Stimulated activated CD8-positive, alpha-beta memory T cell treated with anti-CD3 and anti-CD28 coated beads, Interleukin-4, amount 100 ng/mL, for 1 hour (primary cell): ENCODE data around the gene ADAMTS8.

Experiments used
- DNase-seq, 2 donors: peaks; one replicate each; pipeline ENCODE4 v3.0.0-alpha.2; 2020; ENCODE audit warnings: low read depth in 2 of 2, low spot score in 1 of 2

The ADAMTS8 gene

DNA sequence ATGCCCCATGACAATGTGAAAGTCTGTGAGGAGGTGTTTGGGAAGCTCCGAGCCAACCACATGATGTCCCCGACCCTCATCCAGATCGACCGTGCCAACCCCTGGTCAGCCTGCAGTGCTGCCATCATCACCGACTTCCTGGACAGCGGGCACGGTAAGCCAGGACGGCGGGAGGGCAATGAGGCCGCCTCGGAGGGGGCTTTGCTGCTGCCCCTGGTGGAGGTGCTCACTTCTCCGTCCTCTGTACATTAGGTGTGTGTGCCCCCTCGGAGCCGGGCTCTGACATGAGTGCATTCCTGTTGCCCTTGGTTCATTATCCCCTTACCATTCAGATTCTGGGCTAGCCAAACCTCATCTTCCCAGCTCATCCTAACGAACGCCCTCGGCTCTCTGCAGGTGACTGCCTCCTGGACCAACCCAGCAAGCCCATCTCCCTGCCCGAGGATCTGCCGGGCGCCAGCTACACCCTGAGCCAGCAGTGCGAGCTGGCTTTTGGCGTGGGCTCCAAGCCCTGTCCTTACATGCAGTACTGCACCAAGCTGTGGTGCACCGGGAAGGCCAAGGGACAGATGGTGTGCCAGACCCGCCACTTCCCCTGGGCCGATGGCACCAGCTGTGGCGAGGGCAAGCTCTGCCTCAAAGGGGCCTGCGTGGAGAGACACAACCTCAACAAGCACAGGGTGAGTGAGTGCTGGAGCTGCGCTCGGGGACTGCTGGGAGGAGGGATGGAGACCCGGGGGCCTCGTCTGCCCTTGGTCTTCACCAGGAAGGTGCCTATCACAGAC lies 33.9 kb upstream of the ADAMTS8 start:
- DNase-seq, result no peak

DNA sequence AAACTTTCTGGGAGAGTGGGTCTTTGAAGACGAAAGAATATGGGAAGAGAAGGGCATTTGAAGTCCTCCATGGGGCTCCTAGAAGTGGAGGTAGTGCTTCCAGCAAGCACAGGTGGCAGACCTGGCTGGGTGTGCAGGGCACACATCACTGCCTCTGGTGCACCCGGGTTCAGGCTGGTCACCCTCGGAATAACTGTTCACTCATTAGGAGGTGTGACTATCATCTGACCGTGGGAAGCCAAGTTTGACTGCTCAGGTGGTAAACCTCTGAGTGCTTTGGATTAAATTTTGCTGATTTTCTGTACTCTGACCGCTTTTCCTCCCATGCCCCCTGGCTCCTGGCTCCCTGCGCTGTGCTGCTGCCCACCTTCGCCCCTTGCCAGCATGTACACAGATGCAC lies 31.1 kb upstream of the ADAMTS8 start:
- DNase-seq, result no peak

DNA sequence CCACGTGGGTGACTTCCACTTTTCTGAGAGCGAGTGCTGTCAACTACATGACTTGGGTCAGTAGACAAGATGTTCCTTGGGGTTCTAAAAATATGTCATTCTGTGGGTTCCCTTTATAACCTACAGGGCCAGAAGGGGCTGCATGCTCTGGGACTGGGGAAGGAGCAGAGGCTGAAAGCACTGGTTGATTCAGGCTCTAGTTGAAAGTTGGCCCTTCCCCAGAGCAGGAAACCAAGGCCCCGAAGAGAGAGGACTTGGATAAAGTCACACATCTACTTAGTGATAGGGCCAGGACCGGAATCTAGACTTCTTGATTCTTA lies 30.0 kb upstream of the ADAMTS8 start:
- DNase-seq, result no peak

DNA sequence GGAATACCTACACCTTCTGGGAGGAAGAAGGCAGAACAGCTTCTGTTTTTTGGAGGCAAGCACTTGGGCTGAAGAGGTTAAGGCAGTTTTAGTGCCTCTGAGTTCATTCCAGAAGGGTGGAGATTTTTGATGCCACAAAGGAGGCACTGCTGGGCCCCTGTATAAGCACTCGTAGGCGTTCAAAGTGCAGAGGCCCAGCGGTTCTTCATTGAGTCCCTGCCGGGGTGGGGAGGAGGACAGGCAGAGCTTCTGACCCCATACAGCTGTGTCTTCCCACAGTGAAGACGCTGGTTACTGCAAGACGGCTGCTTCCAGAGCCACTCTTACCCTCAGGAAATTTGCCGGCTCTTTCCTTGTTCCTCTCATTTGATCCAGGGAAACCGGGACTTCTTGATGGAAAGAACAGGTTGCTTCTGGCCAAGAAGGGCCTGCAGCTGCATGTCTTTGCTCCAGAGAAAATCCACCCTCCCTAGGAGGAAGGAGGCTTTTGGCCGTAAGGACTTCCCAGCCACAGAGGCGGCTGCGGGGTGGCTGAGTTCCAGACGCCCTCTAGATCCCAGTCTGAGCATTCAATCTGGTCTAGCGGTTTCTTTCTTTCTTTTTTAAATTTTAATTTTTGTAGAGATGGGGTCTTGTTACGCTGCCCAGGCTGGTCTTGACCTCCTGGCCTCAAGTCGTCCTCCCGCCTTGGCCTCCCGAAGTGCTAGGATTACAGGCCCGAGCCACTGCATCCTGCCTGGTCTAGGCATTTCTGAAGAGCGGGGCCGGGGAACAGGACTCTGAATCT lies 29.4 kb upstream of the ADAMTS8 start:
- no peak for DNase-seq

DNA sequence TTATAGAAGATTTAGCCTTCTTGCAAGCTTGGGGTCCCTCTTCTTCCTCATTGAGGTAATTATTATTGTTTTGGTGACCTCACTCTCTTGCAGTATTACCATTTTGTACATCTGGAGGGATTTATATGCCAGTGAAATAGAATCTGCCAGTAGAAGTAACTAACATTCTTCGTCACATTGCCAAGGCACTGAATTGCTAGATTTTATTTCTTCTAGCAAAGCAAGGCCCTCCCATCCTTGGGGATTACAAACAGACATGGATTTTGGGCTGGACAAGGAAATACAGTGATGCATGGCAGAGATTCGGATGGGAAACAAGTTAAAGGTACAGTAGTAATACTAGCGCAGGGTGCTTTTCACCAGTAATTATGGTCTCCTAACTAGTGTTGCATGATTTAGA lies 27.9 kb upstream of the ADAMTS8 start:
- DNase-seq, result no peak

DNA sequence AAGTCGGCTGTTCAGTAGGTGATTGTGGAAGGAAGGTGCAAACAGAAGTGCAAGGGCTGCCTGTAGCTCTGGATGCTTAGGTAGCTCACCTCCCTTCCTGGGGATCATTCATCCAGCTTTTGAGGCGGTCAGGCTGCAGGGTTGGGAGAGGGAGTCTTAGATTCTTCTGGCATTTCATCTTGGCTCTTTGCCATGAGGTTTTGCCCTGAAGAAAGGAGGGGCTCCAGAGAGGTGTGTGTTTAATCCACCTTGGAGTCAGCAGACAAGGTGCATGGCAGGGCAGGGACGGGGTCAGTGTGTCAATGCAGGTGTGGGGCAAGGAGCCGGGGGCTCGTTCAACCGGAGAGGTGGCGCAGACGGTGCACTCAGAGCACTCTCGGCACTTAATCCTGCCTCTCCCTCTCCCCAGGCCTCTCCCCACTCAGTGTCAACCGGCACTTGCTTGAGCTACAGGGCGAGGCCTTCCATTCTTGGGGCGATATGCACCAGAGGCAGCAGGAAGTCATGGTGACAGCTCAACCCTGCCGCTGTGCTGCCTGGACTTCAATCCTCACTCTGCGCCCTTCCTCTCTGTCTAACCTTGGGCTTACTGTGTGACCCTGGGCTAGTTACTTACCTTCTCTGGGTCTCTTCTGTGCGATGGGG lies 27.2 kb upstream of the ADAMTS8 start:
- no peak for DNase-seq

DNA sequence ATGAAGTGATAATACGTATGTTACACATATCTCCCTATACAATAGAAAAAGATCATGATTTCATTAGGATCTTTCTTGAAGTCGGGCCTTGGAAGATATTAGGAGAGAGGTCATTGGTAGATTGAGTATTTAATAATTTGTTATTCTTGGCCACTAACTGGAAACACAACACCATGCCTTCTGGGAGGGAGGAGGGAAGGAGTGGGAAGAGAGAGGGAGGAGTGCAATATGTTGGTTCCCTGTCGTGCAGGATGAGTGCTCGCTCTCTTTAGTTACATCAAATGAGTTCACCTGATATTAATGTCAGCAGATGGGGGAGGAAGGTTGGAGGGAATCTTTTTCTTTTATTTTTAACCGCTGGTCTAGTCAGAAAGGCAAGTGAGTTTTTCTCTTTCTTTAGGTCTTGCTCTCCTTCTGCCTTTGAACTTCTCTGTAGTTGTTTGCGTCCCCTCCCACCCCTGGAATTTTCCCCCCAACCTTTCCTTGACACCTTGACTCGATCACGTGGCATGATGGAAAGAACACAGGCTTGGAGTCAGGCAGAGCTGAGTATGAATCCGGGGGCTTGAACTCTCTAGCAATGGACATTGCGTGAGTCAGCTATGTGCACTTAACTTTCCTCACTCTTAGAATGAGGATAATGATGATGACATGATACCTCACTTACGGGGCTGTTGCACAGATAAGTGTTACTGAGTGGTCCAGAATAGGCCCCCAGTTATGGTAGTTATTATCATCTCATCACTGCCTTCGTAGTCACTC lies 26.3 kb upstream of the ADAMTS8 start:
- no peak for DNase-seq

DNA sequence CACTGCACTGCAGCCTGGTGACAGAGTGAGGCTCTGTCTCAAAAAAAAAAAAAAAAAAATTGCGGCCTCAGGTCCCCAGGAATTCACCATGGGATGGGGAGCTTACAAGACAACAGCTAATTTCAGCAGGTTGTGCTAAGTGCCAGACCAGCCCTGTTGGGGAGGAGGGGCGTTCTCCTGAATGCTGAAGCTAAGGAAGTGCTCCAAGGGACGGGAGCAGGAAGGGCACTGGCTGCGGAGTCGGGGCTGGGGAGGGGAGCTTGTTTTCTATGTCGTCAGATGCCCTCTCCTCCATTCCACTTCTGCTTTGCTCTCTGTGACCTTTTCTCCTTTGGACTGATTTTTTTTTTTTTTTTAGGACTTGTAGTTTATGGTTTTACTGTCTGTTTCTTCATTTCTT lies 24.5 kb upstream of the ADAMTS8 start:
- DNase-seq, result no peak

DNA sequence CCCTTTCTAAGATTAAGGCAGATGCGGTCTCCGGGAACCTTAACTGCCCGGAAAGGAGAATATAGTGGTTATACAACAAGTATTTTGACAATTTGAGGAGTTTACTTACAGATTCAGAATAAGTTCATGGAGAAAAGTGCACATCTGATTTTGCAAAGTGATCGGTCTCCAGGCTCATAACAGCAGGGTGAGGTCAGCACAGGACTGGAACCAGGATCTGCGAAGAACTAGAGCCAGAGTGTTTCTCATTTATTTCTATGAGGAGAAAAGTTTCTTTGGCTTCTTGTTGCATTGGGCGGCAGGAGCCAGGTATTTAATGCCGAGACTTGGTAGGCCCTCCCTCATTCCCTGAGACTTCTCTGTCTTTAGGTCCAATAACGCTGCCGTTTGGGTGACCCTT lies 23.8 kb upstream of the ADAMTS8 start:
- DNase-seq, result no peak

DNA sequence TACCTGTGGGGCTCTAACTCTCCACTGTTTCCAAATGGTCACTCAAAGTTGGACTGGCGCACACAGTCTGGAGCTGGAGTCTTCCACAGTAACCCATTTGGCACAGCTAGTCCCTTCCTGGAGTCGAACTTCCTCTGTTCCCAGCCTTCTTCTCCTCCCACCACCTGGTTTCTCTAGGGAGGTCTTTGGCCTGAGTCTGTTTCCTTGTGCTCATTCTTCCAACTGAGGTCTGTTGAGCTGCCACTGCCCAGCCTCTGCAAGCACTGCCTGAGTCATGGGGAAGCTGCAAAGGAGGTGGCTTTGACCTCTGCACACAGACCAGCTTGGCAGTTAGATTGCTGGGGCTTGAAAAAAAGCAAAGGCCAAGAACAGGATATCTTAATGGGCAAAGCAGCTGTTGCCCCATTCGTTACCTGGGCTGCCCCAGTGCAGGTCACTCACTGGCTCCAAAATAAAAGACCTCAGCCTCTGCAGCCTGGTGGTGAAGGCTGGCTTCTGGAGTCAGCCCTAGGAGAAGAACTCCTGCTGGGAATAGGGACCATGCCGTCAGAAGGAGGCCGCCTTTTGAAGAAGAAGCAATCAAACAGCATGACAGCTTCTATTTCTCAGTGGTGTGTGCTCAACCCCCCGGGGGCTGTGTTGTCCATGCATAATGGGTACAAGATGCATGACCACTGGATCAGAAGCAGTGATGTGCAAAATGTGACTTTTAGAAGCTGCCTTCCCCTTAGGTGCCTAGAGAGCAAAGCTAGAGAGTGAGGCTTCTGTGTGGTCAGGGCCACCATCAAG lies 23.0 kb upstream of the ADAMTS8 start:
- no peak for DNase-seq

DNA sequence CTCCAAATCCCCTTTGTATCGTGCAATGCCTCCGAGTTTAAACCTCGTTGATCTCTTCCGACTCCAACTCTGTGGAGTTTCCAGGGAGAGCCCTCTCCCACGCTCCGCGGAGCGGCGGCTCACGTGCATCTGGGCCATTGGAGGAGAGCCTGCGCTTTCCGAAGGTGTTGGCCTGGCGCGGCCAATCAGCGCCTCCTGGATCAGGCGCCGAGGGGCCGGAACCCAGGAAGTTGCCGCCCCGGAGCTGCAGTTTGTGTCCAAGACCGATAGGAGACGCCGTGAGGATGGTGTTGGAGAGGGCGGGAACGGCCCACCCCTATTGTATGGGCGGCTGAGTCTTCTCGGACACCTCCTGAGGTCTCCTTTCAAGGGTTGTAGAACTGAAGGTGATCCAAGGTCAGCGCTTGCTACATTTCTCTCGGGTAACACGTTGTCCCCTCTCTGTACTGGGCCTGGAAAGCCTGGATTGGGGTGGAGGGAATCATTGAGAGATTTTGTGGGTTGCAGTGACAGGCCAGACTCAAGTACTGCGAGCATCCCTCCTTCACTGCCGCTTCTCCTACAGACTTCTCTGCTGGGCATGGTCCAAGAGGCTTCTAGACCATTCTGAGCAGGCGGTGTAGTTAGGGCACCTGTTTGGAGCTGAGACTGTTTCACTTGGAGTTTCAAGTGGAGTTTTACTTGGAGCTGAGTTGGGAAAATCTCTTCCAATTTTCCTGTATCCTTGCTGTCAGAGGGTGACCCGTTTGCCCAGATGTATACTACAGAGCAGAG lies 21.8 kb upstream of the ADAMTS8 start:
- DNase-seq, result no peak

DNA sequence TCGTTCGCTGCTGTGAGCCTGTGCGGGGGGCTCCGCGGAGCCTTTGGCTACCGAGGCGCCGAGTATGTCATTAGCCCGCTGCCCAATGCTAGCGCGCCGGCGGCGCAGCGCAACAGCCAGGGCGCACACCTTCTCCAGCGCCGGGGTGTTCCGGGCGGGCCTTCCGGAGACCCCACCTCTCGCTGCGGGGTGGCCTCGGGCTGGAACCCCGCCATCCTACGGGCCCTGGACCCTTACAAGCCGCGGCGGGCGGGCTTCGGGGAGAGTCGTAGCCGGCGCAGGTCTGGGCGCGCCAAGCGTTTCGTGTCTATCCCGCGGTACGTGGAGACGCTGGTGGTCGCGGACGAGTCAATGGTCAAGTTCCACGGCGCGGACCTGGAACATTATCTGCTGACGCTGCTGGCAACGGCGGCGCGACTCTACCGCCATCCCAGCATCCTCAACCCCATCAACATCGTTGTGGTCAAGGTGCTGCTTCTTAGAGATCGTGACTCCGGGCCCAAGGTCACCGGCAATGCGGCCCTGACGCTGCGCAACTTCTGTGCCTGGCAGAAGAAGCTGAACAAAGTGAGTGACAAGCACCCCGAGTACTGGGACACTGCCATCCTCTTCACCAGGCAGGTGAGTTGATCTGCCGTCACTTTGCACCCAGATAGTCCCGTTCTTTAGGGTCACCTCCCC lies 21.0 kb upstream of the ADAMTS8 start:
- no peak for DNase-seq

DNA sequence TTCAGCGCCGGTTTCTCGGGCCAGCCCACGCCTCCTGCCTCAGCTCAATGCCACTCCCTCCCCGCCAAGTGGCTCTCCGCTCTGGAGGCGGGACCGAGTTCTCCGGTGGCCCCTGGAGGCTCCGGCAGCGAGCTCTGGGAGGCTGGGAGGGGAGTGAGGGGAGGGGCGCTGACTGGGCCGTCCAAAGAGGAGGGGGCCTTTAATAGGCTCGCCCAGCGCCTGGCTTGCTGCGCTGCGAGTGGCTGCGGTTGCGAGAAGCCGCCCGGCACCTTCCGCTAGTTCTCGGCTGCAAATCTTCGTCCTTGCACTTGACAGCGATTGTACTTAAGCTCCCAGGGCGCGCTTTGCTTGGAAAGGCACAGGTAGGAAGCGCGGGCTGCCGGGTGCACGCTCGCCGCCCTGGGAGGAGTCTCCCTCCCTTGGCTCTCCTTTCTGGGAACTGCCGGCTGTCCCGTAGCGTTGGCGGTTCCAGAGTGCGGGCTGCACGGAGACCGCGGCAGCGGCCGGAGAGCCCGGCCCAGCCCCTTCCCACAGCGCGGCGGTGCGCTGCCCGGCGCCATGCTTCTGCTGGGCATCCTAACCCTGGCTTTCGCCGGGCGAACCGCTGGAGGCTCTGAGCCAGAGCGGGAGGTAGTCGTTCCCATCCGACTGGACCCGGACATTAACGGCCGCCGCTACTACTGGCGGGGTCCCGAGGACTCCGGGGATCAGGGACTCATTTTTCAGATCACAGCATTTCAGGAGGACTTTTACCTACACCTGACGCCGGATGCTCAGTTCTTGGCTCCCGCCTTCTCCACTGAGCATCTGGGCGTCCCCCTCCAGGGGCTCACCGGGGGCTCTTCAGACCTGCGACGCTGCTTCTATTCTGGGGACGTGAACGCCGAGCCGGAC lies 20.3 kb upstream of the ADAMTS8 start, which contains the start of gene ADAMTS15:
TSS of gene ADAMTS15 (plus strand) at position 230 of the 894 bp plus-strand sequence. CDS start at position 559, 329 bp downstream.
- DNase-seq, result no peak

DNA sequence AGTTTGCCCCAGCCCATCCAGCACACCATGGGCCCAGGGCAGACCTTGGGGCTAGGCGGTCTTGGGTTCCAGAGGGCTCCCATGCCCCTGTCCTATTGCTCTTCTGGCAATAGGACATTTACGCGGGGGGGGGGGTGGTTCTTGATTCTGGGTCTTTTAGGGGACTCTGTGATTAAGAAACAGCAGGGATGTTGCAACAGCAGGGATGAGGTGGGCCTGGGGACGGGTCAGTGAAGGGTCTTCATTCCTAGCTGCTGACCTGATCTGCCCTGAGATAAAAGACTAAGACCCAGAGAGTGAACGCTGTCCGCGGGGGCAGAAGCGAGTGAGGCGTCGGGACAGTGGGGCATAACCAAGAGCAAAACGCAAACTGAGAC lies 19.6 kb upstream of the ADAMTS8 start:
- no peak for DNase-seq

DNA sequence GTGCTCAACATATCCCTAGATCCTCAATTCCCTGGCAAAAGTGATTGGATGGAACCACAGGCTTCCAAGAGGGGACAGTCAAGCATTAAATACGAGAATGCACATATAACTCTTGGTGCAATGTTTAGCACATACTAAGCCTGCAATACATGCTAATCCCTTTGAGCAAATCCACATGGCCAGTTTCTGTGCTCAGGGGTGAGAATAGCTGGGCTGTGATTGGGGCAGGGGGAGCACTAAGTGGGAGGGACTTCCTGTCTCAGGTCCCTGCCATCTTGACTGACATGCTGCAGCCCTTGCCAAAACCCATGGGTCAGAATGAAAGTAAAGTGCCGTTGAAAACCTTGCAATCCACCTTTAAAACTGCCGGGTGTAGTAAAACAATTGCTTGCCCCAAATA lies 17.4 kb upstream of the ADAMTS8 start:
- no peak for DNase-seq

DNA sequence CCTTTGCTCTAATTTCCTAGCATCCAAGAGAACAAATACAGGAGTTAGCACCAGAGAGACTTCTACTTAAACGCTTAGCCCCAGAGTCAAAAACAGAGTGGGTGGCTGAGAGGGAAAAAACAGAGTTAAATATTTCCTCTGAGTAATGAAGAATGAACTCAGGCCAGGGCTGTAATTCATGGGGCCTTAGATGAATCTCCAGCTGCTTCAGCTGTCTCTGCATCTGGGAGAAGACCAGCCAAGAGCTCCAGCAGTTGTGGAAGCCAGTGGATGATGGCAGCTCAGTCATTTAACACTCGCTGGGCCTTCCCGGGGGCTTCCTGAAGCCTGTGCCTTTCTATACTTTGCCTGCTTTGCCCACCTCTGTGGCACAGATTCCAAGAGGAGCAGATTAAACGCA lies 14.3 kb upstream of the ADAMTS8 start:
- DNase-seq, result no peak

DNA sequence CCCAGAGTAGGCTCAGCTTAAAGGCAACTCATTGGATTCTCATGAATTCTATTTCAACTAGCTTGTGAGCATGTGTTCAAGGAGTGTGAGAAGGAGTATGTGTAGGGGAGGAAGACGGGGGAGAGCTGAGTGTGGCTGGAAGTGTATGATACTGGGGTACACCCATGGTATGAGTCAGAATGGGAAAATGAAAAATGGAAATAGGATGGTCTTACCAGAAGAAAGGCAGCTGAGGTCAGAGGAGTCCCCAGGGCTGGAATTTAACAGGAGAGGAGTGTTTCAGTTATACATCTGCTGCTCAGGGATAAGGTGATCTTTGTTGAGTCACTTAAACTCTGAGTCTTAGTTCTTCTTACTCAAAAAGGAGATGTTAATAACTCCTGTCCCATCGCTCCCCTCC lies 13.3 kb upstream of the ADAMTS8 start:
- DNase-seq, result no peak

DNA sequence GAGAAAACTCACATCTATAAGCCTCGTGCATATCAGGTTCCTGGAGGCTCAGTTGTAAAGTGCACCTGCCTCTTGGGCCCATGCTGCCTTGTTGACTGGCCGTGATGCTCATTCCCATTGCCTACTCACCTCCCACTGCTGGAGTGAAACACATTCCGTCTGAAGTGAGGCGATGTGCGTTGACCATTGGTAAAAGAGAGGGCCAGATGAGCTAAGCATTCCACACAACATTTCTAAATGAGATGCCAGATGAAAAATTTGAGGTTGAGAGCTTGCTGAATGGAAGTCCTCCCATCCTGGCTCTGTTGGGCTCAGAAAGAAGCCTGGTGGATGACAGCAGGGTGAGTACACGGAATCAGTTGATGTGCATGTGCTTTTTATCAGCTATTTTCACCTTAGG lies 11.5 kb upstream of the ADAMTS8 start:
- no peak for DNase-seq
